GM10266 (cell line): Measurements from ENCODE around the gene HOXA7.

Experiments used
- DNase-seq: peaks from one replicate; pipeline ENCODE4 v3.0.0; 2012; ENCODE audit errors: extremely low spot score
- TF ChIP-seq, protein P1 (sequence below): IDR thresholded peaks from 2 replicates; pipeline ENCODE4 v1.5.1; 2012; ENCODE audit warnings: mild to moderate bottlenecking, low read depth; ENCODE audit not compliant: control insufficient read depth, insufficient read depth; ENCODE audit errors: missing control alignments

Gene HOXA7

GRCh38 chr7:27182861-27183681, 26.6 kb upstream of the HOXA7 start:
- no peak for DNase-seq
- TF ChIP-seq, protein P1, sequence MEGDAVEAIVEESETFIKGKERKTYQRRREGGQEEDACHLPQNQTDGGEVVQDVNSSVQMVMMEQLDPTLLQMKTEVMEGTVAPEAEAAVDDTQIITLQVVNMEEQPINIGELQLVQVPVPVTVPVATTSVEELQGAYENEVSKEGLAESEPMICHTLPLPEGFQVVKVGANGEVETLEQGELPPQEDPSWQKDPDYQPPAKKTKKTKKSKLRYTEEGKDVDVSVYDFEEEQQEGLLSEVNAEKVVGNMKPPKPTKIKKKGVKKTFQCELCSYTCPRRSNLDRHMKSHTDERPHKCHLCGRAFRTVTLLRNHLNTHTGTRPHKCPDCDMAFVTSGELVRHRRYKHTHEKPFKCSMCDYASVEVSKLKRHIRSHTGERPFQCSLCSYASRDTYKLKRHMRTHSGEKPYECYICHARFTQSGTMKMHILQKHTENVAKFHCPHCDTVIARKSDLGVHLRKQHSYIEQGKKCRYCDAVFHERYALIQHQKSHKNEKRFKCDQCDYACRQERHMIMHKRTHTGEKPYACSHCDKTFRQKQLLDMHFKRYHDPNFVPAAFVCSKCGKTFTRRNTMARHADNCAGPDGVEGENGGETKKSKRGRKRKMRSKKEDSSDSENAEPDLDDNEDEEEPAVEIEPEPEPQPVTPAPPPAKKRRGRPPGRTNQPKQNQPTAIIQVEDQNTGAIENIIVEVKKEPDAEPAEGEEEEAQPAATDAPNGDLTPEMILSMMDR, result no peak

DNA sequence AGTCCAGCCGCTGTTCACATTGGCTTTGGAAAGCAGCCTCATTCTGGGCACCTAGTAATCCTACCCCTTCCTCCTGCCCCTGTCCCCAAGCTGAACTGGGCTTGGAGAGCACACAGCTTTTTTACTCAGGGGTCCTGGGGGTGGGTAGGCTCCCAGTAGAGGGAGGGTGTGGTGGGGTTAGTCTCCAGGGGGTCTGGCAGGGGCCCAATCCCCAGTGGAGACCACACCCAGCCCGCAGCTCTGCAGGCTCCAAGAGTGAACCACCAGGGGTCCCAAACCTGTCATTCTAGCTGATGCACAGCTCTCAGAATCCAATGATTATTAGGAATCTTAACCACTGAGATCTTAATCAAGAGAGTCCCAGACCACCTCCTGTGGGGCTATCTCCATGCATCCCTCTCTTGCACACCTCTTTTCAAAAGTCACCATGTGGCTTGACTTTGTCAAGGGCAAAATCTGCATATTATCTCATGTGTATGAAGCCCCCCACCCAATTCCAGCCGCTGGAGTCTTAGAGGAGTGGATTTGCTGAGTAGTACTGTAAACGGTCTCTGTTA, 25.9 kb upstream of the HOXA7 start:
- TF ChIP-seq, protein P1, result no peak
- DNase-seq, result no peak

- TF ChIP-seq, protein P1, result no peak
- no peak for DNase-seq
Measured at GRCh38 chr7:27181795-27182275, 25.4 kb upstream of the HOXA7 start.

DNA sequence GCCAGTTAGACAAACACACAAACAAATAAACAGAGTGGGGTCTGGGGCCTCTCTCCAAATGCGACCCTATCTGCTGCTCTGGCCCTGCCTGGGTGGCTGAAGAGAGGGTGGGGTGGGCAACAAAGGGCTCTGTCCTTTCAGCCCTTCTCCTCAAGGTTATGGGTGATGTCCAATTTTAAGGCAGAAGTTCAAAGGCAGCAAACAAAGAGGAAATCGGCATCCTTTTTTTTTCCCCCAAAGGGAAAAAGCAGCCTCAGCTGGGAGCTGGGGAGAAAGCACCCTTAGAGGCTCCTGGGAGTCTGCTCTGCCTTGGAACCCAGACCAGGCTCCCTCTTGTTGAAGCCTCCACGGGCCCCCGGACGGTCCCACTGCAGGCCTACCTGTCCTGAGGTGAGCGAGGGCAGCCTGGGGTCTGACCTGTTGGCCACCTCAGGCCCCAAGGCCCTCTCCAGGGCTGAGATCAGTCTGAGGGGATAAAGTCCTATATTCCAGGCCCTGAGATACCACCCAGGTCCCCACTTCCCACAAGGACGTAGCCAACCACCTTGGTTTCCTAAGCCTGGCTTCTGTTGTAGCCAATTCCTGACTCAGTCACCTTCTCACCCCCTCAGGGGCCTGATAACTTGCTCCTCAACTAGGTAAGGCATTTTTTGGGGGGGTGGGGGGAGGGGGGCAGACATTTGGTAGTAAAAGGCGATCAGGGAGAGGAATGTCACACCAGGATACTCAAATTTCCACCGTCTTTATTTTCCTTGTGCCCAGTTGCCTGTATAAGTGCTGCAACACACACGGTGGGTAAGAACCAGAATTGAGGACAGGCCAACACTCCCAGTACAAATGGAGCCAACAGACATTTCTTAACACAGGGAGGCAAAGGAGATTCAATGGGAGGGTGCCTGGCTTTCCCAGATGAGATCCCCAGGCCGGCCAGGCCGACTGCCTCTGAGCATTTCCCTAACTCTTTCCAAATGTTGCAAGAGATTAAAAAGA, 24.3 kb upstream of the HOXA7 start:
- TF ChIP-seq, protein P1, result no peak
- DNase-seq, result no peak

- DNase-seq, result peak; percentile 86
Measured at GRCh38 chr7:27179503-27180430, 23.3 kb upstream of the HOXA7 start.

DNA sequence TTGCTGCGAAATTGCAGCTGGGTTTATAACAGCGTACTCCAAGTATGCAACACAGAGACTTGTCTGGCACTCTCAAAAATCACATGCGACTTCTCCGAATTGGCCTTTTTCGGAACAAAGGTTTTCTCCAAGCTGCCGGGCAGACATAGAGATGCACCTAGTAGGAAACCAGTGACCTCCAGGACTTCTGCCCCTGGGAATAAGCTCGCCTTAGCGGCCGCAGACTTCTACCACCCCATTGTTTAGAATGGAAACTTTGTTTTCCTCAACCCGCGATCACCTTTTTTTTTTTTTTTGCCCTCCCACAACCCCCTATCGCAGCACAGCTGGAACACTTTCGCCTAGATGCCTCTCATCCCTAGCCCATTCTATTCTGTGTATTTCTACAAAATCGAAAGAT, 22.6 kb upstream of the HOXA7 start:
- no peak for DNase-seq
- TF ChIP-seq, protein P1, result no peak

More at GRCh38 chr7:27179503-27180430, 23.3 kb upstream of the HOXA7 start:
- TF ChIP-seq, protein P1, result peak; percentile 77
